Measurements from ENCODE around the gene FAM107A. TPM values are rescaled to one million over a fixed set of nuclear protein-coding genes. Genes with fewer than 3 reads are reported as not detected.

Gene FAM107A
- total and polyA plus RNA-seq, 2 of the 4 experiments (the other 2 are of a cell fraction): not detected

DNA sequence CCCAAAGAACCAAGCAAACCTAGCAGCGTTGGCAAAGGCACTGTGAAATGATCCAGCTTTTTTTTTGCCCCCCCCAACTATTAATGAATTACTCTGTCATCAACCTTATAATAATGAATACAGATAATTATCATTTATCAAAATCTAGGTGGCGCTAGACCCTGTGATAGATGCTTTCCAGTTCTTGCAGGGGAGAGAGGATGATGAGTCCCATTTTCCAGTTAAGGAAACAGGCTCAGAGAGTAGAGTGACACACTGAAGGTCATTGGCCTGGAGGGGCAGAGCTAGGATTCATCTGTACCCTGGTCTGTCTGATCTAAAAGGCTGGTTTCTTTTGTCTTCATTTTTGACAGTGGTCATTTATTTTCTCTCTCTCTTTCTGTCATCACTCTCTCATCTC, 45.2 kb downstream of the FAM107A start:
- Histone ChIP-seq H3K4me1 (ENCODE audit: control insufficient read depth, insufficient read depth, low read length) (peaks cover 15% of the 10 kb centered on the region), H4K5ac (ENCODE audit: low read depth, low read length) (no peak overlapping the region), H3K18ac (ENCODE audit: low read depth, low read length) (no peak overlapping the region), H2BK15ac (ENCODE audit: low read depth, low read length) (no peak overlapping the region), H4K20me1 (ENCODE audit: insufficient read depth, low read length) (no peaks in the 10 kb centered on the region), H2AFZ (replicated peaks; ENCODE audit: low read length, poor library complexity) (no peak overlapping the region), H4K8ac (ENCODE audit: low read depth in 2 of 2, low read length in 2 of 2) (no peak overlapping the region), H3K14ac (replicated peaks; ENCODE audit: low read depth, low read length) (no peak overlapping the region), H3K23ac (ENCODE audit: low read depth, low read length) (no peak overlapping the region), H4K91ac (ENCODE audit: insufficient read depth, low read depth, low read length) (no peak overlapping the region), H2BK20ac (ENCODE audit: low read depth, low read length) (no peak overlapping the region), H3K56ac (ENCODE audit: extremely low read depth, insufficient read depth, low read length) (no peak overlapping the region), H3K4me3 (ENCODE audit: insufficient read depth, low read depth, low read length) (no peak overlapping the region), H3K9me1 (ENCODE audit: insufficient read depth, low read length) (peaks cover 3% of the 10 kb centered on the region; the same call in 1 of the 2 replicates), H3K27ac (ENCODE audit: insufficient read depth, low read length) (no peak overlapping the region), H3K9ac (ENCODE audit: low read depth, low read length) (no peak overlapping the region), H3K4ac (ENCODE audit: low read depth, low read length) (no peak overlapping the region), H3K27me3 (ENCODE audit: control insufficient read depth, insufficient read depth, low read length) (no peaks in the 10 kb centered on the region), H3K36me3 (ENCODE audit: control insufficient read depth, insufficient read depth, low read length) (peaks cover 3% of the 10 kb centered on the region; the same call in 1 of the 2 replicates), H3K79me1 (ENCODE audit: low read depth in 1 of 2, low read length in 2 of 2) (no peaks in the 10 kb centered on the region), H2BK120ac (ENCODE audit: low read depth, low read length) (no peak overlapping the region), H2AK5ac (ENCODE audit: low read depth, low read length) (no peak overlapping the region), H2BK5ac (ENCODE audit: low read depth, low read length, poor library complexity, severe bottlenecking) (no peak overlapping the region), H2AK9ac (replicated peaks; ENCODE audit: low read depth, low read length, poor library complexity) (no peak overlapping the region), H3K9me3 (ENCODE audit: control insufficient read depth, insufficient read depth, low read length) (no peaks in the 10 kb centered on the region), H3K4me2 (ENCODE audit: low read depth, low read length) (no peak overlapping the region)
- ATAC-seq (ENCODE audit: low read depth): no peak
- TF ChIP-seq RCOR1 (IDR thresholded peaks at IDR 0.05; ENCODE audit: insufficient replicate concordance, low read length): no peak
- TF ChIP-seq, protein P1, sequence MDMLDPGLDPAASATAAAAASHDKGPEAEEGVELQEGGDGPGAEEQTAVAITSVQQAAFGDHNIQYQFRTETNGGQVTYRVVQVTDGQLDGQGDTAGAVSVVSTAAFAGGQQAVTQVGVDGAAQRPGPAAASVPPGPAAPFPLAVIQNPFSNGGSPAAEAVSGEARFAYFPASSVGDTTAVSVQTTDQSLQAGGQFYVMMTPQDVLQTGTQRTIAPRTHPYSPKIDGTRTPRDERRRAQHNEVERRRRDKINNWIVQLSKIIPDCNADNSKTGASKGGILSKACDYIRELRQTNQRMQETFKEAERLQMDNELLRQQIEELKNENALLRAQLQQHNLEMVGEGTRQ (IDR thresholded peaks at IDR 0.05; ENCODE audit: low read depth, low read length): no peak
- in situ Hi-C loops (cut with MboI; ENCODE audit: low sequenced_read_pairs): loop anchor here (5.0 kb wide), 1 partner anchor 205 kb away; no protein-coding TSS in a partner anchor
- no peak for DNase-seq
- dilution Hi-C loops (cut with HindIII; ENCODE audit: low sequenced_read_pairs, unreplicated experiment): no loop called here
- POLR2A ChIA-PET (ENCODE audit: unreplicated experiment): no interaction called here
- intact Hi-C loops (cut with micrococcal nuclease): loop anchor here (1.0 to 5.0 kb wide), 5 partner anchors 40 to 226 kb away; partner anchors contain the start of genes HTD2, KCTD6, PDHB and RPP14
- BruUV-seq (replicated peaks): no TSS peak
- CTCF ChIA-PET: interaction anchor here (0.6 to 1.5 kb wide), 4 partner anchors 12 to 232 kb away, joined by 3 read pairs; partner anchors contain the start of gene KCTD6
- no CpG with 5 or more reads among the region's 2 CpGs for WGBS, 2 experiments (ENCODE audit: extremely low coverage in 2 of 2, insufficient read length in 1 of 2)

Measured in IMR-90 (cell line).